HepG2 (cell line): ENCODE data around the gene ZNRF3. TPM values are rescaled to one million over a fixed set of nuclear protein-coding genes. Genes with fewer than 3 reads are reported as not detected.

Experiments used
- ATAC-seq: fragments of 200-7000 bp; cut with Tn5 transposase; 3 replicates; pipeline ENCODE4 v1.9.1; 2020; ENCODE audit warnings: mild to moderate bottlenecking, moderate library complexity
- BruUV-seq: library from RNA; stranded (reverse); fragments of 400-500 nt; replicated peaks from 2 replicates; lab custom pipeline; 2021; lab: Mats Ljungman, UMichigan
- CTCF ChIA-PET: fragments of 300-600 bp; formaldehyde crosslinking; extraction: SDS; loops from one replicate; lab custom pipeline; 2021; ENCODE audit warnings: low total read pairs, inconsistent platforms, low intra/inter-chr PET ratio; lab: Yijun Ruan, JAX
- POLR2A ChIA-PET: fragments of 350-600 bp; sonication (Branson Sonifier 250); formaldehyde crosslinking; loops from one replicate; lab custom pipeline; 2020; ENCODE audit warnings: antibody characterized with exemption, inconsistent platforms; lab: Yijun Ruan, JAX
- DNase-seq: peaks from one replicate; pipeline ENCODE4 v3.0.0-alpha.2; 2015; ENCODE audit warnings: low spot score
- FAIRE-seq: peaks from 3 replicates; lab custom pipeline; 2011; peaks lifted over from hg19 to GRCh38; lab: Jason Lieb, UNC
- H2AFZ ChIP-seq: one replicate; pipeline ENCODE4 v1.6.1; 2011; ENCODE audit warnings: low read length, inconsistent platforms
- H3K27ac ChIP-seq: fragments of 300-600 bp; 3 replicates; pipeline ENCODE4 v1.8.0; 2011; ENCODE audit warnings: mixed run types, mild to moderate bottlenecking, mixed read lengths, low read length, inconsistent platforms; ENCODE audit not compliant: insufficient read depth; ENCODE audit errors: extremely low read length
- H3K27me3 ChIP-seq, 2 experiments: fragments of 200-600 bp in 1 of 2; 2 replicates in 1 of 2; 3 replicates in 1 of 2; pipeline versions ENCODE4 v1.6.0 to v1.8.0; 2011; ENCODE audit warnings: low read length in 2 of 2, mild to moderate bottlenecking in 2 of 2, moderate library complexity in 2 of 2, inconsistent platforms in 1 of 2; ENCODE audit not compliant: insufficient read depth in 2 of 2, control insufficient read depth in 1 of 2
- H3K36me3 ChIP-seq, 2 experiments: fragments of 200-600 bp in 1 of 2; replicated peaks in 1 of 2; 2 replicates in 1 of 2; 3 replicates in 1 of 2; pipeline versions ENCODE4 v1.5.1 to v1.8.0; 2011; ENCODE audit warnings: low read length in 2 of 2, inconsistent platforms in 1 of 2; ENCODE audit not compliant: insufficient read depth in 2 of 2, control insufficient read depth in 1 of 2
- H3K4me1 ChIP-seq: 2 replicates; pipeline ENCODE4 v1.5.1; 2012; ENCODE audit warnings: low read length, inconsistent platforms; ENCODE audit not compliant: insufficient read depth
- H3K4me2 ChIP-seq: 2 replicates; pipeline ENCODE4 v1.6.0; 2011; ENCODE audit warnings: low read depth, low read length, inconsistent platforms
- H3K4me3 ChIP-seq, 3 experiments: fragments of 200-600 bp in 1 of 3; sonication (generic), shearing (Covaris generic) in 1 of 3; replicated peaks in 1 of 3; 2 replicates each; pipeline ENCODE4 v1.5.1; 2011 to 2016; ENCODE audit warnings: low read length in 3 of 3, inconsistent platforms in 2 of 3, low read depth in 2 of 3, mild to moderate bottlenecking in 2 of 3, control low read depth in 1 of 3, mixed read lengths in 1 of 3; ENCODE audit not compliant: insufficient read depth in 1 of 3
- H3K79me2 ChIP-seq: one replicate; pipeline ENCODE4 v1.6.1; 2011; ENCODE audit warnings: low read length, inconsistent platforms; ENCODE audit not compliant: insufficient read depth
- H3K9ac ChIP-seq: 2 replicates; pipeline ENCODE4 v1.6.0; 2011; ENCODE audit warnings: mild to moderate bottlenecking, low read depth, low read length, inconsistent platforms; ENCODE audit not compliant: insufficient read depth
- H3K9me3 ChIP-seq: 2 replicates; pipeline ENCODE4 v1.5.1; 2012; ENCODE audit warnings: mild to moderate bottlenecking, low read length
- H4K20me1 ChIP-seq: 2 replicates; pipeline ENCODE4 v1.6.0; 2011; ENCODE audit warnings: inconsistent platforms, mild to moderate bottlenecking, low read length, moderate library complexity; ENCODE audit not compliant: insufficient read depth
- AGO2 ChIP-seq: fragments of 200-400 bp; formaldehyde crosslinking; optimal IDR thresholded peaks from 2 replicates; pipeline ENCODE3; 2017; ENCODE audit warnings: mild to moderate bottlenecking, low read depth, low read length, moderate library complexity
- CBX5 ChIP-seq: sonication (generic); formaldehyde crosslinking; IDR thresholded peaks from 2 replicates; pipeline ENCODE4 v1.4.0; 2020; ENCODE audit warnings: missing genetic modification reagents, borderline replicate concordance
- FOSL2 ChIP-seq: sonication (generic); formaldehyde crosslinking; IDR thresholded peaks from 2 replicates; pipeline ENCODE4 v1.4.0; 2020; ENCODE audit warnings: missing genetic modification reagents
- KLF11 ChIP-seq: IDR thresholded peaks from 2 replicates; pipeline ENCODE4 v1.6.1; 2016; ENCODE audit warnings: missing compliant biosample characterization
- NONO ChIP-seq, 2 experiments: fragments of 450-650 bp in 1 of 2; sonication (generic) in 1 of 2; formaldehyde crosslinking in 1 of 2; IDR thresholded peaks in 1 of 2; conservative IDR thresholded peaks in 1 of 2; 2 replicates each; pipeline versions ENCODE4 v1.6.1 to v1.8.0; 2017 to 2022; ENCODE audit warnings: mild to moderate bottlenecking in 1 of 2, missing genetic modification reagents in 1 of 2, moderate library complexity in 1 of 2
- RAD21 ChIP-seq: fragments of 450-650 bp; formaldehyde crosslinking; IDR thresholded peaks from 2 replicates; pipeline ENCODE4 v1.5.0; 2020; ENCODE audit warnings: mild to moderate bottlenecking
- TRIM22 ChIP-seq: fragments of 450-650 bp; IDR thresholded peaks from 2 replicates; pipeline ENCODE4 v1.6.1; 2017
- WGBS: methylation state at CpG from one replicate; pipeline ENCODE4 v1.1.6; 2017; ENCODE audit warnings: low lambda C conversion rate; 5-methylcytosine and 5-hydroxymethylcytosine counted together
- in situ Hi-C: cut with HindIII; loops from 2 replicates; pipeline ENCODE4 v1.10.0; 2017; ENCODE audit warnings: low pct_unique_long_range_greater_than_20kb; ENCODE audit not compliant: extremely low pct_ligation_motif_present
- intact Hi-C: fragments of 100-400 bp; cut with micrococcal nuclease; formaldehyde crosslinking; loops from one replicate; pipeline ENCODE4 v1.10.0; 2022; ENCODE audit not compliant: unreplicated experiment
- polyA plus RNA-seq, 8 experiments: library from polyadenylated mRNA; depleted of rRNA in 3 of 8; stranded (reverse) in 7 of 8; unstranded in 1 of 8; fragments of >200 nt; fragmentation: Illumina TruSeq in 4 of 8; extraction: Trizol in 4 of 8; gene quantifications; 2 replicates each; pipeline versions ENCODE4 v1.2.1 to v1.2.3, GENCODE V29; 2011 to 2016; ENCODE audit warnings: low read depth in 4 of 8, missing spikeins in 1 of 8, mixed read lengths in 1 of 8; ENCODE audit not compliant: insufficient read depth in 1 of 8
- total RNA-seq, 5 experiments: library from RNA; depleted of rRNA; stranded (reverse); fragments of >200 nt; fragmentation: Illumina TruSeq; extraction: Trizol; gene quantifications; 2 replicates each; pipeline ENCODE4 v1.2.3, GENCODE V29; 2016; ENCODE audit warnings: low read depth in 1 of 5

Gene ZNRF3
- total and polyA plus RNA-seq, 2 of the 13 experiments (the other 11 are each of a cell fraction or from before 2014, with no cell fraction given): 20.3 to 36.7 TPM

GRCh38 chr22:28896611-28897010 lies 13.2 kb downstream of the ZNRF3 start:
- no TSS peak for BruUV-seq
- FAIRE-seq (no peak), ATAC-seq (no peak), DNase-seq (no peak)
- ChIA-PET CTCF (no interaction called here), POLR2A (interaction anchor here (1.6 to 1.7 kb wide), 2 partner anchors 15 to 28 kb away, joined by 3 to 4 read pairs; no protein-coding TSS in a partner anchor)
- Histone ChIP-seq H3K4me3 (no peak overlapping the region), H3K4me2 (0 out of 2 replicates have a peak overlapping the region, but pooled peaks have one; percentile 20), H4K20me1 (peaks cover 79% of the 10 kb centered on the region), H3K4me1 (peaks cover 98% of the 10 kb centered on the region), H2AFZ (no peak overlapping the region), H3K79me2 (peaks cover 94% of the 10 kb centered on the region), H3K36me3 (peaks cover 9 to 19% of the 10 kb centered on the region in 2 experiments; a peak in 4 of 5 replicates), H3K9ac (peak overlapping the region; percentile 10; the same call in 1 of the 2 replicates), H3K9me3 (no peaks in the 10 kb centered on the region), H3K27me3 (no peaks in the 10 kb centered on the region), H3K27ac (peak overlapping the region; percentile 2)
- 89% methylated on average over 2 of the region's 2 CpGs for WGBS
- peak; percentile 0 for TF ChIP-seq AGO2
- no peak for TF ChIP-seq KLF11 (CRISPR knock-in tag)
- intact Hi-C loops: no loop called here
- in situ Hi-C loops: no loop called here

- no peak for ATAC-seq
- peaks cover 77% of the 10 kb centered on the region for H4K20me1 ChIP-seq
- H3K36me3 ChIP-seq: peaks cover 11 to 24% of the 10 kb centered on the region in 2 experiments; a peak in 4 of 5 replicates
- no peak for FAIRE-seq
- intact Hi-C loops (no loop called here), in situ Hi-C loops (no loop called here)
- peaks cover 98% of the 10 kb centered on the region for H3K4me1 ChIP-seq
- no peak overlapping the region for H2AFZ ChIP-seq
- ChIA-PET POLR2A (interaction anchor here (1.1 kb wide), 1 partner anchor 13 kb away, joined by 4 read pairs; no protein-coding TSS in a partner anchor), CTCF (no interaction called here)
- peaks cover 96% of the 10 kb centered on the region for H3K79me2 ChIP-seq
- H3K4me3 ChIP-seq: no peak overlapping the region
- peak overlapping the region; percentile 8 for H3K27ac ChIP-seq
- BruUV-seq: no TSS peak
- no peak overlapping the region for H3K4me2 ChIP-seq
- no peaks in the 10 kb centered on the region for H3K9me3 ChIP-seq
- 97% methylated on average over 4 of the region's 4 CpGs for WGBS
- H3K27me3 ChIP-seq: no peaks in the 10 kb centered on the region
- TF ChIP-seq RAD21 (no peak), NONO (IDR thresholded peaks at IDR 0.05) (no peak), NONO (CRISPR knock-in tag; conservative IDR thresholded peaks at IDR 0.05) (no peak), TRIM22 (no peak), FOSL2 (CRISPR knock-in tag) (no peak), CBX5 (CRISPR knock-in tag) (no peak)
- DNase-seq: no peak
- no peak overlapping the region for H3K9ac ChIP-seq
These were observed 14.9 kb downstream of the ZNRF3 start for GRCh38 chr22:28898233-28898629.
